ENCODE data around the gene VPS35L.

The VPS35L gene

DNA sequence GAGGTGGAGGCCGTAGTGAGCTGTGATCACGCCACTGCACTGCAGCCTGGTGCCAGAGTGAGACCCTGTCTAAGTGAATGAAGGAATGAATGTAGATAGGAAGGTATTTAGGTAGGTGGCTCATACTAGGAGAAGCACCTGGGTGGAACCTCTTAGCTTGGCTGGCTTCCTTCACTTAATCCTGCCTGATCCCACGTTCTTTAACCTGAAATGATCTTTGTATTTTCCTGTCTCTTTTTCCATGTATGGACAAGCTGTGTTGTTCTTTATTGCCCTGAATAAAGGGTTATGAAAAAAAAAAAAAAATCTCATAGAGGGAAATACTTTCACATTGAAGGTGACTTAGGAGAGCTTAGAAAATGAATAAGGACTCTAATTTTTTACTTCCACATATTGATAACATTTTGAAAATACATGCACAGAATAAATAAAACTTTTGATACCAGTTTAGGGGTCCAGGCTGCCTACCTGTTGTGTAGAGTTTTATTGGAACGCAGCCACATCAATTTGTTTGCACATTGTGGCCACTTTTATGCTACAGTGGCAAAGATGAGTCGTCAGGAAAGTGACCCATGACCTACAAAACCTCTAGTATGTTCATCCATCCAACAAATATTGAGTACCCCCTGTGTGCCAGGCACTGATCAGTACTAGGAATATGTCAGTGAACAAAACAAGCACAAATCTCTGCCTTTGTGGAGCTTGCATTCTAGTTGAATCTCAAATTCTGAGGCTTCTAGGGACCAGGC, 44.6 kb downstream of the VPS35L start:
- no peak for DNase-seq

DNA sequence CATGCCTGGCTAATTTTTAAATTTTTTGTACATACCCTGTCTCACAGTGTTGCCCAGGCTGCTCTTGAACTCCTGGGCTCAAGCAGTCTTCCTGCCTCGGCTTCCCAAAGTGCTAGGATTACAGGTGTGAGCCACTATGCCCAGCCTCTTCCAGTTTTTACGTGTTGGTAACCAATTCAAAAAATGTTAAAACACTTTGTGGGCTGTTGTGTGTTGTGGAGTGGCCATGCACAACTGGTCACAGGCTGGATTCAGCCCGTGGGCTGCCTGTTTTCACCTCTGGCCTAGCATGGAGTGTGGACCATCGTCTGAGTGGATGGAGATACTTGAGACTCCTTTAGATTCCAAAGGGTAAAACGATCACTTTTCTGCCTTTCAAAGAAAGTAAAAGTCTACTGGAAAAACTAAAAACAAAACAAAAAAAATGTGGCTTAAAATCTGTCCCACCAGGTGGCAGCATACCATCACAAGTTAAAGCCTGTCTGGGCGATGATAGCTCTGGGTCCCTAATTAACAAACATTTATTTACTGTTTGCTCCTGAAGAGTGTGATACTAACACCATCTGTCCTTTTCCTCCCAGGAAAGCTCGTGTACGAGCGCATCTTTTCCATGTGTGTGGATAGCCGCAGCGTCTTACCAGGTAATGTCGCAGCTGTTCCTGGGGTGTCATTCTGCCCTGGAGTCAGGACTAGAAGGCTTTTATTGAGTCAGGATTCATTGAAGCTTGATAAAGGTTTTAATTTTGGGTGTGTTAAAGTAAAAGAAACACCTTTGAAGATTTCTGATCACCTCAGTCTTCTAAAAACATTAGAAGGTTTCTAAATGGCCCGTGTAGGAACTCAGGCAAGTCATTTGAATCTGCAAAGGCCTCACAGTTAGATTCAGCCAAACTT, 45.8 kb downstream of the VPS35L start:
- no peak for DNase-seq

DNA sequence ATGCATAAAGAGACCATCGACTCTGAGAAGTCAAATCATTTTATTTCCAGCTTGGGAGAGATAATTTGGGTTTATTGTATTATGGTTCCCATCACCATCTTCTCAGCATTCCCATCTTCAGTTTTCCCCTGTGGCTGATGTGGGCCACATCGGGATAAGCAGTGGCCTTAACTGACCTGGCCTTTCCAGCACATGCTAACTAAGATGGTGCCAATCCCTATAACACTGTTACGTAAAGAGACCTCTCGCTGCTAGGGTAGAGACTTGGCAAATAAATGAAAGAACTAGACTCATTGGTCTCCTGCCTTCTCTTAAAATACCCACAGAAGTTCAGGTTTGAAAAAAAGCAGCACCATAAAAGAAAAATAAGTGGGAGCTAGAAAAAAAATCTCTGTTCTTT, 49.4 kb downstream of the VPS35L start:
- no peak for DNase-seq

DNA sequence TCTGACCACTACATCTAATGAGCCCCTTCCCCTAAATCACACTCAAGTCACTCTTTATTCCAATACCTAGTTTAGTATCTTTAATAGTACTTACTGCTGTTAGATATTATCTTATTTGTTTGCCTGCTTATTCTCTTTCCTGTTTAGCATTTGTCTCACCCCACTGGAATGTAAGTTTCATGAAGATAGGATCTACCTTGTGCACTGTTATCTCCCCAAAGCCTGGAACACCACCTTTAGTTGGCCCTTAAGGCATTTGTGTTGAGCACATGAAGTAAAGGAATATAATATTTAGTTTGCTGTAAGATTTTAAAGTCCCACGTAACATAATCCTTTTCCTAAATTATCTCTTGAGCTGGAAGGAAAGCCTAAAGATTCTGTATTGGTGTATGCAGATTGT, 50.2 kb downstream of the VPS35L start:
- no peak for DNase-seq

DNA sequence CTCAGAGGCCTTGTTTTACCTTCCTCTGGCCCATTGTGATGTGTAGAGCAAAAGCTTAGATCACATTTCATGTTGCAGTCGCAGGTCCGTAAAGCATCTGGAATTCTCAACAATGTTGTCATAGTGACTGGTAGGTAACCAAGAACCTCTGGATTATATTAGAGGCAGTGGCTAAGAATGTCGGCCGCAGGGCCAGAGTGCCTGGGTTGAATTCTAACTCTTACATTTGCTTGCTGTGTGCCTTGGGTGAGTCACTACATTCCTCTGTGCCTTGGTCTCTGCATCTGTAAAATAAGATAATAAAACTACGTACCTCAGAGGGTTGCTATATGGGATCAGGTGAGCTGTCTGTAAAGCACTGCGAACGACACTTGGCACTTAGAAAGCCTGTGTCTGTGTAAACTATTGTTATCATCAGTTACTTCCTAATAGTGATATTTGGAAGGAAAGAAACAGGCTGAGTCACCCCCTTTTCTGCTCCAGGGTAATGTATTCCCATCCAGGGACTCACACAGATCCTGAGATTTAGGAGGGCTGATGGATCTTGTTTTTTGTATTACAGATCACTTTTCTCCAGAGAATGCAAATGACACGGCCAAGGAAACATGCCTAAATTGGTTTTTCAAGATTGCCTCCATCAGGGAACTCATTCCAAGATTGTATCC, 52.2 kb downstream of the VPS35L start:
- DNase-seq = no peak

DNA sequence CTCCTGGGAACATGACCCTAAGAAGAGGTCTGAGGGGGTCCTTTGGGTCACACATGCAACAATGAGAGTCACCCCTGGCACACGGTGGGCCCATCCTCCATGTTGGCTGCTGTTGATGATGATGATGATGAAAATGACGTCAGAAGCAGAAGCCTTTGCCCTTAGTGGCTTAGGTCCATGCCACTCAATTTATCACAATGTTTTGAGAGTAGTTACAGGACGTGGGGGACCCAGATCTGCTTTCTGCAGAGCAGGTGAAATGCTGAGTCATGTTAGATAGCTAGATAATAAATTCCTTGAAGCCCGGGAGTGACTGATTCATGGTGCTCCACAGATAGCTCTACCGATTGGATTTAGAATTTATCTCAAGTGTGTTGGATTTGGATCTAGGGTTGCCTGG, 53.9 kb downstream of the VPS35L start:
- no peak for DNase-seq

DNA sequence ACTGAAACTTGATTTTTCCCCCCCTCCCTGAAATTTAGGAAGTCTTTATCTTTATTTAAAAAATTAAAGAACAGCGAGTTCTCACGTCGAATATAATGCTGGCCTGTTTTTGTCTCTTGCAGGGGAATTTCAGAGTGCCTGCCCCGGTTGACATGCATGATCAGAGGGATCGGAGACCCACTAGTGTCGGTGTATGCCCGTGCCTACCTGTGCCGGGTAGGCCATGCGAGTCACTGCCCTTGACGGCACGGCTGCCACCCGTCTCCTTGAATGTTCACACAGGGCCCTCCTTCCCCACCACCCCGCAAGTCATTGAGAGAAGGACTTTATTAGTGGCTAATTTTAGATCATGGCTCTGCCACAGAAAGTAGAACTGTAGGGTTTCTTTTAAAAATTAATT, 54.7 kb downstream of the VPS35L start:
- no peak for DNase-seq

DNA sequence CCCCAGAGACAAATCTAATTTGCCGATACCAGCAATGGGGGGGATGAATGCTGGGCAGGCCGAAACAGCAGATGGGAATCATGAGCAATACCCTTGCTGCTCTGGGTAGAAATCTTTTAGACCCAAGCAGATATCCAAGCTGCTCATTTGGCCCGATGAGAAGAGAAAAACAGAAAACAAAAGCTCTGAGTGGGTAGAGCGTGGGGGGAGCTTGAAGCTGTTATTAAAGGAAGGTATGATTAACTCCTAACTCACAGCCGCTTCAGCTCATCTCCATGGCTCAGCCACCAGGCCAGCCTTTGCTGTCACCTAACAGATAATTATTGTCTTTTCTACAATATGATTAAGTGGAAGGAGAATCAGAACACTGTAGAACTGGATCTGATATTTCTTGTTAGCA, 58.3 kb downstream of the VPS35L start:
- DNase-seq = no peak

DNA sequence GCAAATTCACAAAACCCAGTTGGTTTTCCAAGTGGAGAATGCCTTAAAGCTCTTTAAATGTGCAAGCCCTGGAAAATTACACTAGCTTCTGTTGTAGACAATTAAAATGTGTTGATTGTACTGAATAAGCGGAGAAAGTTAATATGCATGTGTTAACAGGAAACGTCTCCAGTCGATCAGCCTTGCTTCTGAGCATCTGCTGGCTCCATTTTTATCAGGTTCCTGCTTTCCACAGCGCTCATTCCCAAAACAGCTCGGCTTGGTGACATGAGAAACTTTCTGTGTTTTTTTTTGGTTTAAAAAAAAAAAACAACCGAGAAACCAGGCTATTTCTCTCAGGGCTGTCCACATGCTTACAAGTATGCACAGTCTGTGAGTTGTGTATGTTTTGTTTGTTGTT, 60.7 kb downstream of the VPS35L start:
- DNase-seq = no peak

DNA sequence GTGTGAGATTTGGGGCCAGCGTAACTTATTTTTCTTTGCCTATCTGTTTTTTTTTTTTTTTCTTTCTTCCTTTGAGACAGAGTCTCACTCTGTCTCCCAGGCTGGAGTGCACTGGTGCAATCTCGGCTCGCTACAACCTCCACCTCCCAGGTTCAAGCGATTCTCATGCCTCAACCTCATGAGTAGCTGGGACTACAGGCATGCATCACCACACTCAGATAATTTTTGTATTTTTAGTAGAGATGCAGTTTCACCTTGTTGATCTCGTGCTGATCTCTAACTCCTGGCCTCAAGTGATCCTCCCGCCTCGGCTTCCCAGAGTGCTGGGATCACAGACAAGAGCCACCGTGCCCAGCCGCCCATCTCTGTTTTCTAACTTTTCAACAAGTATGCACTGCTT, 63.4 kb downstream of the VPS35L start:
- DNase-seq = no peak

DNA sequence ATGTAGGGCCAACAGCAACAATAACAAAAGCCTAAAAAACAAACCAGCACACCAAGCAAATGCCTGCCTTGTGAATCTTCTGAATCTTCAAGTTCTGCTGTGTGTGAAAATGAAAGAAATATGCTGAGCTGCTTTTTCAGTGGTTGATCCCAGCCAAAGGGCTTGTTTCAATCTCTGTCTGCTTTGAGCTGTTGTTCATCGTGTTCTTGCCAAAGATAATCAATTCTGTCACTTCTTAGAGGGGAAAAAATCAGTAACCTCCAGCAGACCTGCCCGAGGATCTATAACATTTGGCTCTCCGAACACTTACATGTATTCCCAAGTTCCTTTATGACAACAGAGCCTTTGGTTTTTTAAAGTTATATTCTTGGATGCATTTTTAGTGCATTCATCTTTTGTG, 65.9 kb downstream of the VPS35L start:
- no peak for DNase-seq

DNA sequence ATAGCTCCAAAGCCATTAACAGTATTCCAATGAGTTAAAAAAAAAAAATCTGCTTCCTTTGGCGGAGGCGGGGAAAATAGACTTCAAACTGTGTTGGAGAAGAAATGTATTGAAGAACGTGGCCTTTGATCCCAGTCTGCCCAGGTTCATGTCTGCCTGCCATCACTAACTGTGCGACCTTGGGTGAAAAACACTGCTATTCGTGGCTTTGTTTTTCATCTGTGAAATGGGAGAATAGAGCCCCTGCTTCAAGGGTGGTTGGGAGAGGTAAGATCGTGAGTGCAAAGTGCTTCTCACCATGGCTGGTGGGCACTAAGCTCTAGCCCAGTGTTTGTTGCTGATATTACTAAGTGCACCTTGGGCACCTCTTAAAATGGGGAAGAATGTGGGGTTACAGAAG, 69.5 kb downstream of the VPS35L start:
- no peak for DNase-seq

DNA sequence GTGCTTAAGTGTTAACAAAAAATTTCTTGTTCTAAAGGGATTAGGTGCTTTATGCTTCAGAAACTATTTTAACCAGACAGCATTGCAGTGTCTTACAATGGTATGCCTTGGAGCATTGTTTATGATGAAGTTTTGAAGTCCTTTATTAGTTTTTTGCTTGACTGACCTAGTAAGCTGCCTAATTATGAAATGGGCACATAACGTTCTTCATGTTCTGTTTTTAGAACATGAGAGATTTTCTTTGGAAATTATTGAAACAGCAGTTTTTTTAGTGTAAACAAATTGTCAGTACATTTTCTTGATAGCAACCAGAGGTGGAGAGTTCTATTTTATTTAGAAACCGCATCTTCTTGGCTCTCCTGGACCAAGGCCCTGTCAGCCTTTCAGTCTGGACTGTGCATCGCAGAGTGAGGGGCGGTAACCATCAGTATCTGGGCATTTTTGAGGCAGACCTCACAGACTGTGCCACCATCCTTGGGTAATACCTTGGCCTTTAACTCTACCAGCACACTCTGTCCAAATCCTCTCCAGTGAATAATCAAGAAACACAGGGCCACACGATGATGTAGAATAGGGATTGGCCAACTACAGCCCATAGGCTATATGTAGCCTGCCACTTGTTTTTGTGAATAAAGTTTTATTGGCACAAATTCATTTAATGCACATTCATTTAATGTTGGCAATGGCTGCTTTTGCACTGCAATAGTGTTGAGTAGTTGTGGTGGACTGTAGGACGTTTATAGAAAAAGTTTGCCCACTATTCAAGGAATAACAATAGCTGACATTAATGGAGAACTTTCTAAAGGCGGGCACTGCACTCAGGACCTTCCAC, 81.1 kb downstream of the VPS35L start:
- no peak for DNase-seq

DNA sequence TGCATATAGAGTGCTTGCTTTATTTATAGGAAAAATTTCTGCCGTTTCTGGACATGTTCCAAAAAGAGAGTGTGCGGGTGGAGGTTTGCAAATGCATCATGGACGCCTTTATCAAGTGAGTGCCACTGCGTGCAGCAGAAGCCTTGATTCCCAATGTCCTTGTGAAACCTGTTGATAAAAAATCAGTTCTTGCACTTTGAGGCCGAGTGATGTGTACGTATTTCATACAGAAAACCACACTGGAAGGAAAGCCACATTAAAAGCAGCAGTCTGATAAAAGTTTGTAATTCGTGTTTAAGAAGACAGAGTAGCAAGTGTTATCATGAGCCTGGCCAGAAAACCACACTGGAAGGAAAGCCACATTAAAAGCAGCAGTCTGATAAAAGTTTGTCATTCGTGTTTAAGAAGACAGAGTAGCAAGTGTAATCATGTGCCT, 84.5 kb downstream of the VPS35L start:
- no peak for DNase-seq

DNA sequence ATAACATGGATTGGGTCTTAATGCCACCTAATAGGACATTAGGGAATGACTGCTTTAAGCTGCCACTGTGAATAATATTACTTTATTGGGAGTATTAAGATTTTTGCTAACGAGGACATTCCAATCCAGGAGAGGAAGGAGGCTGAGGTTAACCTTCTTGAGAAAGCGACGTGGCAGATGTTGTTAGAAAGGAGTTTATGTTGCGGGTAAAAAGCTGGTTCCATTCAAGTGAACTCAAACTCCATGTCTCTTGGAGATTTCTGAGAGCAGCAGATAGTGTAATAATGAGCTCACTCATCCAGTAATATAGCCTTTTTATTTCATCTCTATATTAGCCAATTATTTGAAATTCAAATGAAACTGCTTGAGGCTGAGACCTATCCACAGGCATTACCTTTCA, 87.0 kb downstream of the VPS35L start:
- no peak for DNase-seq

DNA sequence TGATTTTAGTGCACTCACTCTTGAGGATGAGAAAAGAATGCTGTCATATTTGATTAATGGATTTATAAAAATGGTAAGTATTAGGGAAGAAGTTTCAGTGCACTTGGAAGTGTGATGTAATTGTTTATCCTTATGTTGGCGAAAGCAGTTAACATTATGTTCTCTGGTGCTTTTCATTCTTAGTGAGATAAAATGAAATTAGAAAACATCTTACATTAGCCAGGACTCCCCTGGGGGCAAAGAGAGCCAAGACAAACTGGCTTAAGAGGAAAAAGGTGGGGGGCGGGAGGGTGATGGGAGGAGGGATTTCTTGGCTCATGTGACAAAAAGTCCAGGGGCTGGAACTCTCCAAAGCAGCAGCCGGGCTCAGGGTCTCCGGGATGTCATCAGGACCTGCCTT, 89.4 kb downstream of the VPS35L start:
- no peak for DNase-seq

DNA sequence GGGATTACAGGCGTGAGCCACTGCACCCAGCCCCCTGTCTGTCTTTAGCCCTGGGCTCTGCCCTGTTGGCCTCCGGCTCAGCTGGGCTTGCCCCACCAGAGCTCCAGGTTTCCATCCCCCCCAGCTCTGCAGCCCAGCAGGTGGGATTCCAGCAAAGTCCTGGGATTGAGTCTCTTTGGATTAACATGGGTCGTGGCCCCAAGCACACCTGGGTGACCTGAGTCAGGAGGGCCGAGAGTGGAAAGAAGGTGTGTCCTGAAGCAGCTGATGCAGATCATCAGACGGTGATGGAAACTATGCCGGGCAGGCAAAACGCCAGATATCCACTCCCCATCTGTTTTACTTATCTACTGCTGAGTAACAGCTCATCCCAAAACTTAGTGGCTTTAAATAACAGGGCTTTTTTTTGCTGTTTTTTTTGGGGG, 90.1 kb downstream of the VPS35L start:
- DNase-seq = no peak

DNA sequence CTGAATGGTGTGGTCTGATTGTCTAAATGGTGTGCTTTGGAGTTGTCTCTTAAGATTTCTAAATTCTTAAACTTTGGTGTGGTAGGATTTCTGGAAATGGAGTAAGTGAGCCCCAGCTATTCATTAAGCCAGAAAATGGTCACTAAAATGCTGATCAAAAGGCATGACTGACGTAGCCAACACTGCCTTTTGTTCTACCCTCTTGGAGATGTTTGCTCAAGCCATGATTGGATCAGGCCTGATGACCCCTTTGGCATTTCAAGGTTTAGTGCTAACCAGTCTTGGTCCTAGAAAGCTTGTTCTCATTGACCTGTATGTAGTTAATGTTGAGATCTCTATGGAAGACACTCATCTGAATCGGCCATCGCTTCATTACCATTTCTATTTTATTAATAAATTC, 94.5 kb downstream of the VPS35L start:
- DNase-seq = no peak

DNA sequence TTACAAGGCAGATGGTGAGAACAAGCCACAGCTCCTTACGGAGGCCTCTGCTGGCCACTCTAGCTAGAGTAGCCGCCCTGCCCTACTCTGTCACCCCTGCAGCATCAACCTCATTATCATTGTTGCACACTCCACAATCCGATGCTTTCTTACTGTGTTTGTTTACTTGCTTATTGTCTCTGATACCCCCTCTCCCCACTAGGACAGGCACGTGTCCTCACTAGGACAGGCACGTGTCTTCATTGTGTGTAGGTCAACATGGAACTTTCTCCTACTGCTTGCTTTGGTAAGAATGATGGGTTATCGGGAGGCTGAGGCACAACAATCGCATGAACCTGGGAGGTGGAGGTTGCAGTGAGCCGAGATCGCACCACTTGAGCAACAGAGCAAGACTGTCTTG, 98.6 kb downstream of the VPS35L start:
- DNase-seq = no peak

DNA sequence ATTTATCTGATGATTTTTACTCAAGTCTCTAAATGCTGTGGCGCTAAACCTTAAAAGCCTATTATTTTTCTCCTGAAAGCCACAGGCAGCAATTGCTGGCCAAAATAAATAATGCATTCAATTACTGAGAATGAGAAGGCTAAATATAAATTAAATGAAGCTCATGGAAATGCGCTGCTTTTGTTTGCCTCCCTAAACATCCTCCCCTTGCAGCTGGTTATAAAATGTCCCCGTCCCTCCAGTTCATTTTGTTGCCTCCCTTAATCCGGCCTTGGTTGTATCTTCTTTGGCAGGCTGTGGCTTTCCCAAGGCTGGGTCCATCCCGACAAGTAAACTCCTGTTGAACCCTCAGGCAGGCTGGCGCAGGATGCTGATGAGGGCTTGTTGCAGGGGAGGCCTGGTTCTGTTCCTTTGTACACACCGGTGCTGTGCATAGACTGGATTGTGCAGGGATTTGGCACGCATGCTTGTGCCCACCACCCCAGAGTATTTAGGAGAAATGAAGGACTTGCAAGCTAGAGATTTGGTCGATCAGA, 99.8 kb downstream of the VPS35L start:
- DNase-seq = no peak

DNA sequence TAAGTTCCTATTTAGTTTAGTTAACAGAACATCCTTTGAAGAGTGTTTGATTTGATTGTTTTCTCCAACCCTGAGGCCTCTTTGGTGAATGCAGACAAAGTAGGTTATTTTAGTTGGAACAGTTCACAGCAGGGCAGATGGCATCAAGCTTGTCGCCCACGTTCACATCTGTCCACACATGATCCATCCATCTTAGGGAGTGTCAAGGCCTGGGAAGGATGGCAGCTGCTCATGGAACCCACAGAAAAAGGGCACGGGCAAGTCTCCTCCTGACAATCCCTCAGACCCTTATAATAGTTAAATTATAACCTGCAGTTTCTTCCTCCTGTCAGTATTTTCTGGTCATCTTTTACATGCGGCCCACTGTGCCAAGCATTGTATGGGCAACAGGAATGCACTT, 102.3 kb downstream of the VPS35L start:
- no peak for DNase-seq

DNA sequence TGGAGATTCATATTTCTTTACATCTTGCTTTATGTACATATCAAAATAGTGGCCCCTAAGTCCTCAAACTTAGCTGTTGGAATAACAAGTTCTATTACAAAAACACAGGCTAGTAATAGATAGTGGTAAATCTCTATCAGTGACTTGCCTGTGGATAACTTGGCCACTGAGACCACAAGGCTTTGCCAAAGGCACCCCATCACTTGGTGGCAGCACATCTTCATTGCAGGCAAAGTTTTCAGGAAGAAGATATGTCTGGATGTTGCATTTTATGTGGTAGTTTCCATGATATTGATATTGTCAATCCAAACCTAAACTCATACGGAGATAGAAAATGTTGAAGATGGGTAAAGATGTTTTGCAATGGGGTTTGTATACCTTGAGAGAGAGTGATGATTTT, 104.1 kb downstream of the VPS35L start:
- DNase-seq = no peak

DNA sequence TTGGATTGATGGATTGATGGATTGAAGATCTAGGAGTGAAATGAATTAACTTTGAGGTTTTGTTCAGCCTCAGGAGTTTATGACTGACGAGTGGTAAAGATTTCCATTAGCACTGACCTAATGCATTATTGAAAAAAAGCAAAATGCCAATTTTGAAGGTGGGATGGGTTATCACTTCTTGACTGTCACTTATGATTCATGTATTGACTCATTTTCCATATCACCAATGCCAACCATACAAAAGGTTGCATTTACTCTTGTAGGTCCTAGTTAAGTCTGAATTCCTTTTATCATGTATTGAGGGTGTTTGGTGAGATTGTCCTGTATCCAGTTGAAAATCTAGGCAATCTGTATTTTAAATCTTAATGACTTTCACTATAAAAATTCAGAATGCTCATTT, 104.9 kb downstream of the VPS35L start:
- no peak for DNase-seq

All from activated CD8-positive, alpha-beta memory T cell treated with anti-CD3 and anti-CD28 coated beads for 24 hours (primary cell).